Stimulated activated CD8-positive, alpha-beta memory T cell treated with anti-CD3 and anti-CD28 coated beads, Interleukin-7, amount 100 ng/mL, for 24 hours (primary cell): ENCODE measurements around the gene DLG2.

Source experiments
- DNase-seq: peaks from one replicate; pipeline ENCODE4 v3.0.0-alpha.2; 2020; ENCODE audit warnings: low read depth

Gene DLG2

GRCh38 chr11:84012171-84012826, 1614.8 kb downstream of the DLG2 start:
- no peak for DNase-seq

- no peak for DNase-seq
Observed at GRCh38 chr11:84003181-84003580, 1624.0 kb downstream of the DLG2 start.

- no peak for DNase-seq
Observed at GRCh38 chr11:83998921-83999320, 1628.2 kb downstream of the DLG2 start.

GRCh38 chr11:83990160-83990733, 1636.9 kb downstream of the DLG2 start:
- DNase-seq = no peak

- no peak for DNase-seq
Observed at GRCh38 chr11:83982825-83983224, 1644.3 kb downstream of the DLG2 start.

- DNase-seq = no peak
Observed at GRCh38 chr11:83979593-83979992, 1647.6 kb downstream of the DLG2 start.

GRCh38 chr11:83978942-83979341, 1648.2 kb downstream of the DLG2 start:
- no peak for DNase-seq

GRCh38 chr11:83976086-83976485, 1651.1 kb downstream of the DLG2 start:
- no peak for DNase-seq

GRCh38 chr11:83972536-83972935, 1654.6 kb downstream of the DLG2 start:
- no peak for DNase-seq

- DNase-seq = no peak
Observed at GRCh38 chr11:83971063-83971462, 1656.1 kb downstream of the DLG2 start.

- no peak for DNase-seq
Observed at GRCh38 chr11:83970061-83970671, 1657.0 kb downstream of the DLG2 start.

GRCh38 chr11:83957038-83957900, 1669.9 kb downstream of the DLG2 start:
- DNase-seq = no peak

- no peak for DNase-seq
Observed at GRCh38 chr11:83956119-83956697, 1670.9 kb downstream of the DLG2 start.

GRCh38 chr11:83954780-83955179, 1672.4 kb downstream of the DLG2 start:
- DNase-seq = no peak

- no peak for DNase-seq
Observed at GRCh38 chr11:83951521-83951920, 1675.6 kb downstream of the DLG2 start.

GRCh38 chr11:83948200-83948599, 1678.9 kb downstream of the DLG2 start:
- no peak for DNase-seq

GRCh38 chr11:83945976-83946375, 1681.2 kb downstream of the DLG2 start:
- DNase-seq = no peak

GRCh38 chr11:83941050-83941449, 1686.1 kb downstream of the DLG2 start:
- DNase-seq = no peak

- no peak for DNase-seq
Observed at GRCh38 chr11:83938148-83938547, 1689.0 kb downstream of the DLG2 start.

- no peak for DNase-seq
Observed at GRCh38 chr11:83933008-83933407, 1694.1 kb downstream of the DLG2 start.

- no peak for DNase-seq
Observed at GRCh38 chr11:83927422-83927821, 1699.7 kb downstream of the DLG2 start.

- no peak for DNase-seq
Observed at GRCh38 chr11:83924795-83925542, 1702.2 kb downstream of the DLG2 start.
